GM18508 (cell line): ENCODE results near the gene CLECL1.
"Not testable (repeated sequence)": the region's sequence is repeated elsewhere in the genome, so short reads cannot be mapped to it uniquely, and the experiment has no call there.

Experiments used
- ATAC-seq: cut with Tn5 transposase; IDR thresholded peaks from one replicate; pipeline ENCODE4 v1.9.1; 2021; ENCODE audit warnings: moderate number of reproducible peaks; ENCODE audit not compliant: insufficient read depth, unreplicated experiment

Gene CLECL1

GRCh38 chr12:9699898-9700605, 32.8 kb downstream of the CLECL1 start:
- no peak for ATAC-seq

- ATAC-seq: no peak
Observed at GRCh38 chr12:9699269-9699897, 33.5 kb downstream of the CLECL1 start.

GRCh38 chr12:9698681-9699080, 34.2 kb downstream of the CLECL1 start:
- ATAC-seq: no peak

- no peak for ATAC-seq
Observed at GRCh38 chr12:9697619-9698018, 35.3 kb downstream of the CLECL1 start.

- not testable (repeated sequence) for ATAC-seq
Observed at GRCh38 chr12:9695661-9696060, 37.2 kb downstream of the CLECL1 start.

- ATAC-seq: not testable (repeated sequence)
Observed at GRCh38 chr12:9695150-9695549, 37.7 kb downstream of the CLECL1 start.

GRCh38 chr12:9694241-9694640, 38.7 kb downstream of the CLECL1 start:
- no peak for ATAC-seq

- ATAC-seq: no peak
Observed at GRCh38 chr12:9692909-9693308, 40.0 kb downstream of the CLECL1 start.

- ATAC-seq: no peak
Observed at GRCh38 chr12:9687228-9687627, 45.7 kb downstream of the CLECL1 start.

GRCh38 chr12:9685915-9686314, 47.0 kb downstream of the CLECL1 start:
- ATAC-seq: no peak

GRCh38 chr12:9685366-9685765, 47.5 kb downstream of the CLECL1 start:
- not testable (repeated sequence) for ATAC-seq

GRCh38 chr12:9682949-9683348, 49.9 kb downstream of the CLECL1 start:
- not testable (repeated sequence) for ATAC-seq

GRCh38 chr12:9682508-9682907, 50.4 kb downstream of the CLECL1 start:
- ATAC-seq: not testable (repeated sequence)

- no peak for ATAC-seq
Observed at GRCh38 chr12:9674226-9674590, 58.7 kb downstream of the CLECL1 start.

GRCh38 chr12:9673404-9674225, 59.3 kb downstream of the CLECL1 start:
- no peak for ATAC-seq
